RWPE2 (cell line): Measurements from ENCODE around the gene ALX4.

Experiments used
- ATAC-seq: fragments of 200-7000 bp; cut with Tn5 transposase; 3 replicates; pipeline ENCODE4 v1.9.1; 2021; ENCODE audit warnings: low read depth
- DNase-seq: peaks from one replicate; pipeline ENCODE4 v3.0.0-alpha.2; 2020; ENCODE audit warnings: low spot score
- H3K27ac ChIP-seq: fragments of 450-650 bp; 2 replicates; pipeline ENCODE4 v1.5.1; 2017; ENCODE audit warnings: mild to moderate bottlenecking; ENCODE audit not compliant: poor library complexity, severe bottlenecking
- H3K27me3 ChIP-seq: fragments of 250-450 bp; sonication (Bioruptor Pico); 2 replicates; pipeline ENCODE4 v1.5.1; 2021; ENCODE audit warnings: mild to moderate bottlenecking, moderate library complexity; ENCODE audit not compliant: insufficient read depth, poor library complexity, severe bottlenecking
- H3K36me3 ChIP-seq: fragments of 250-450 bp; sonication (Bioruptor Pico); 2 replicates; pipeline ENCODE4 v1.5.1; 2020; ENCODE audit warnings: low read depth, mild to moderate bottlenecking, moderate library complexity
- H3K4me1 ChIP-seq: fragments of 250-450 bp; sonication (Bioruptor Pico); 2 replicates; pipeline ENCODE4 v1.5.1; 2021; ENCODE audit warnings: mild to moderate bottlenecking, moderate library complexity; ENCODE audit not compliant: insufficient read depth, poor library complexity, severe bottlenecking
- H3K4me3 ChIP-seq: fragments of 250-450 bp; sonication (Bioruptor Pico); 2 replicates; pipeline ENCODE4 v1.5.1; 2021; ENCODE audit warnings: mild to moderate bottlenecking, moderate library complexity; ENCODE audit not compliant: severe bottlenecking
- H3K9me3 ChIP-seq: fragments of 250-450 bp; sonication (Bioruptor Pico); 2 replicates; pipeline ENCODE4 v1.5.1; 2021; ENCODE audit warnings: mild to moderate bottlenecking, moderate library complexity; ENCODE audit not compliant: severe bottlenecking
- TF ChIP-seq, protein P1 (sequence below): fragments of 450-650 bp; IDR thresholded peaks from one replicate; pipeline ENCODE4 v1.5.1; 2017; ENCODE audit warnings: mild to moderate bottlenecking, moderate library complexity; ENCODE audit not compliant: poor library complexity, severe bottlenecking

The ALX4 gene

DNA sequence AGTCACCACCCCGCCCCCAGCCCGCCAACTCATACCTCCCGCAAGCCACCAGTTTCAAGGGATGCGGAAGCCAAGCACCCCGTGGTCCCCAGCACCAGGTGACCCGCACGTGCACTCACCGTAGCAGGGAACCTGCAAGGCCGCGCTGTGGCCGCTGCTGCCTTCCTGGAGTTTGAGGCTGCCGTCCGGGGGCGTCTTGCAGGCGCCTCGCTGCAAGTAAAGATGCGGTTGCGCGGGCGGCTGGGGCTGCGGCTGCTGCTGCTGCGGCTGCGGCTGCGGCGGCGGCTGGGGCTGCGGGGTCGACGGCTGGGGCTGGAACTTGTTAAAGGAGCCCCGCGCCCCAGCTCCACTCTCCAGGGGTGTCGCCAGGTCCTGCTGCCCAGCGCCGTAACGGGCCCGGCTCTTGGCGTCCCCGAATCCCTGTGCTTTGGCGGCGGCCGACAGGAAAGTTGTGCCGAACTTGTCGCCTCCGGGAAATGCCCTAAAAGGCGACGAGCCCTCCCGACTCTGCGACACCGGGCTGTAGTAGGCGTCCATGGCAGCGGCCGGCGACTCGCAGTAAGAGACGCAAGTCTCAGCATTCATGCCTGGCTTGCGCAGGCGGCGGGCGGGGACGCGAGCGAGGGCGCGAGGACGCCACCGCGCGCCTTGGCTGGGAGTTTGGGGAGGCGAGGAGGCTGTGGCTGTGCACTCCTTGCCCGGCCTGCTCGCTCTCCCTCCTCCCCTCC lies at the start of gene ALX4:
TSS of gene ALX4 (minus strand) at position 662 of the 728 bp plus-strand sequence. CDS start at position 585, 77 bp downstream.
- Histone ChIP-seq H3K27ac (no peak within 1 kb of the TSS), H3K4me1 (no peaks in the 10 kb centered on the region), H3K36me3 (no peaks in the 10 kb centered on the region), H3K4me3 (no peak within 1 kb of the TSS), H3K9me3 (no peaks in the 10 kb centered on the region), H3K27me3 (peaks cover 98% of the 10 kb centered on the region)
- peak; percentile 20; the same call in 1 of the 3 replicates for ATAC-seq
- TF ChIP-seq, protein P1, sequence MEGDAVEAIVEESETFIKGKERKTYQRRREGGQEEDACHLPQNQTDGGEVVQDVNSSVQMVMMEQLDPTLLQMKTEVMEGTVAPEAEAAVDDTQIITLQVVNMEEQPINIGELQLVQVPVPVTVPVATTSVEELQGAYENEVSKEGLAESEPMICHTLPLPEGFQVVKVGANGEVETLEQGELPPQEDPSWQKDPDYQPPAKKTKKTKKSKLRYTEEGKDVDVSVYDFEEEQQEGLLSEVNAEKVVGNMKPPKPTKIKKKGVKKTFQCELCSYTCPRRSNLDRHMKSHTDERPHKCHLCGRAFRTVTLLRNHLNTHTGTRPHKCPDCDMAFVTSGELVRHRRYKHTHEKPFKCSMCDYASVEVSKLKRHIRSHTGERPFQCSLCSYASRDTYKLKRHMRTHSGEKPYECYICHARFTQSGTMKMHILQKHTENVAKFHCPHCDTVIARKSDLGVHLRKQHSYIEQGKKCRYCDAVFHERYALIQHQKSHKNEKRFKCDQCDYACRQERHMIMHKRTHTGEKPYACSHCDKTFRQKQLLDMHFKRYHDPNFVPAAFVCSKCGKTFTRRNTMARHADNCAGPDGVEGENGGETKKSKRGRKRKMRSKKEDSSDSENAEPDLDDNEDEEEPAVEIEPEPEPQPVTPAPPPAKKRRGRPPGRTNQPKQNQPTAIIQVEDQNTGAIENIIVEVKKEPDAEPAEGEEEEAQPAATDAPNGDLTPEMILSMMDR: no peak
- DNase-seq: no peak

- H3K27me3 ChIP-seq: peaks cover 23% of the 10 kb centered on the region
- no peak overlapping the region for H3K4me3 ChIP-seq
- H3K27ac ChIP-seq: no peak overlapping the region
- ATAC-seq: no peak
- no peaks in the 10 kb centered on the region for H3K4me1 ChIP-seq
- H3K9me3 ChIP-seq: no peaks in the 10 kb centered on the region
- DNase-seq: no peak
- TF ChIP-seq, protein P1: no peak
- no peaks in the 10 kb centered on the region for H3K36me3 ChIP-seq
Measured at GRCh38 chr11:44359162-44359561, 49.2 kb upstream of the ALX4 start.

DNA sequence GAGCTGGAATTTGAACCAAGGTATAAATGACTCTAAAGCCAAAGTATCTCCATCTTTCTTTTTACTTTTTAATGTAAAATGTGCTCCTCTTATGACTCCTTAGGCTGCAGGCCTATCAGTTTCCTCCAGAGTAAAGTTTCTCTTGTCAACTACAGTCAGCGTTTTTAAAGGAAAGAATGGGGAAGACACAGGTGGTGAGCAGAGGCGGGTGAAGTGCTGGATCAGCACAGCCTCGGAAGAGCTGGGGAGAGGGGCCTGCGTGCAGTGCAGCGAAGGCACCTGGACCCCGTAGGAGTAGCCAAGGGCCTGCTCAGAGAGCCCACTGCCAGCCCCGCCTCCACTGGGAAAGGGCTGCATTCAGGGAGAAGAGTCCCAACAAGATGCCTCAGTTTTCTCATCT lies 48.8 kb upstream of the ALX4 start:
- no peak for DNase-seq
- ATAC-seq: no peak
- Histone ChIP-seq H3K4me1 (no peaks in the 10 kb centered on the region), H3K27me3 (peaks cover 23% of the 10 kb centered on the region), H3K36me3 (no peaks in the 10 kb centered on the region), H3K9me3 (no peaks in the 10 kb centered on the region), H3K4me3 (no peak overlapping the region), H3K27ac (no peak overlapping the region)
- TF ChIP-seq, protein P1: no peak

DNA sequence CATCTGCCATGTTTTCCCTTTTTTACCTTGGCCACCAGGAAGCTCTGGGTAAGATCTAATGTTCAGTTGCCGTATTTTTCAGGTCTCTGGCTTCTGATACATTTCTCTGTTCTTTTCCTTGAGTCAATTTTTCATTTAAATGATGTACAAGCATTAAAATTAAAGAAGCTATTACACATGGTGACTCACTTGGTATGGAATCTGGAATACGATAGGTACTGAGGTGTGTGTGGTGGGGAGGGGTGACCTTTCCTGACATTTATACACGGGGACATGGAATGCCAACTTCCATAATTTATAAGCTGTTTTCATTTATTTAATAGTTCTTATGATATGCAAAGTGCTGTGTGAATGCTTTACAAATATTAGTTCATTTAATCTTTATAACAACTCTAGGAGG lies 47.8 kb upstream of the ALX4 start:
- Histone ChIP-seq H3K27ac (no peak overlapping the region), H3K9me3 (no peaks in the 10 kb centered on the region), H3K4me1 (no peaks in the 10 kb centered on the region), H3K36me3 (no peaks in the 10 kb centered on the region), H3K4me3 (no peak overlapping the region), H3K27me3 (peaks cover 19% of the 10 kb centered on the region)
- ATAC-seq (peak; percentile 65; the same call in 1 of the 3 replicates), DNase-seq (no peak)
- TF ChIP-seq, protein P1: no peak

GRCh38 chr11:44356351-44356750 lies 46.4 kb upstream of the ALX4 start:
- no peak for DNase-seq
- no peaks in the 10 kb centered on the region for H3K36me3 ChIP-seq
- H3K9me3 ChIP-seq: no peaks in the 10 kb centered on the region
- H3K27me3 ChIP-seq: peaks cover 7% of the 10 kb centered on the region
- H3K4me1 ChIP-seq: no peaks in the 10 kb centered on the region
- H3K4me3 ChIP-seq: no peak overlapping the region
- no peak overlapping the region for H3K27ac ChIP-seq
- ATAC-seq: no peak
- TF ChIP-seq, protein P1: no peak
